NCI-H128 (cell line): ENCODE results near the gene TRAPPC8.
"Not testable (repeated sequence)": the region's sequence is repeated elsewhere in the genome, so short reads cannot be mapped to it uniquely, and the experiment has no call there.

Experiments
- DNase-seq: peaks from one replicate; lab custom pipeline; 2025; ENCODE audit not compliant: unreplicated experiment; lab: John Stamatoyannopoulos, UW

TRAPPC8 gene

GRCh38 chr18:31801078-31801477 lies 141.8 kb downstream of the TRAPPC8 start:
- no peak for DNase-seq

GRCh38 chr18:31799257-31799656 lies 143.7 kb downstream of the TRAPPC8 start:
- DNase-seq = not testable (repeated sequence)

GRCh38 chr18:31798399-31798798 lies 144.5 kb downstream of the TRAPPC8 start:
- no peak for DNase-seq

GRCh38 chr18:31795747-31796146 lies 147.2 kb downstream of the TRAPPC8 start:
- no peak for DNase-seq

GRCh38 chr18:31793531-31793930 lies 149.4 kb downstream of the TRAPPC8 start:
- DNase-seq = no peak

GRCh38 chr18:31792580-31792911 lies 150.4 kb downstream of the TRAPPC8 start:
- no peak for DNase-seq

- DNase-seq = no peak
These were observed 150.9 kb downstream of the TRAPPC8 start for GRCh38 chr18:31791817-31792579.

GRCh38 chr18:31789409-31789808 lies 153.5 kb downstream of the TRAPPC8 start:
- no peak for DNase-seq

- DNase-seq = no peak
These were observed 159.9 kb downstream of the TRAPPC8 start for GRCh38 chr18:31783059-31783458.
